Prostate gland (tissue), 2 donors: ENCODE measurements around the gene TCF7.

Experiments used
- CTCF ChIP-seq, 4 experiments: fragments of 200-600 bp in 2 of 4; fragments of 450-650 bp in 2 of 4; sonication (generic) in 2 of 4; IDR thresholded peaks; 1 replicate in 3 of 4; 2 replicates in 1 of 4; pipeline ENCODE4 v1.5.1; 2016 to 2019; ENCODE audit warnings: antibody characterized with exemption in 4 of 4, mild to moderate bottlenecking in 2 of 4, moderate library complexity in 2 of 4
- POLR2A ChIP-seq: fragments of 450-650 bp; IDR thresholded peaks from one replicate; pipeline ENCODE4 v1.6.1; 2016; ENCODE audit warnings: antibody characterized with exemption, mild to moderate bottlenecking
- POLR2AphosphoS5 ChIP-seq: sonication (generic); formaldehyde crosslinking; IDR thresholded peaks from one replicate; pipeline ENCODE4 v1.6.1; 2017; ENCODE audit warnings: antibody characterized with exemption

- TF ChIP-seq CTCF (IDR thresholded peaks at IDR 0.05) (no peak), POLR2AphosphoS5 (no peak), POLR2A (no peak)
Measured at GRCh38 chr5:134136771-134137170, 22.3 kb downstream of the TCF7 start.
